Kidney (tissue), 14 donors: Measurements from ENCODE around the gene CYP4A11. TPM values are rescaled to one million over a fixed set of nuclear protein-coding genes. Genes with fewer than 3 reads are reported as not detected.
"Not testable (repeated sequence)": the region's sequence is repeated elsewhere in the genome, so short reads cannot be mapped to it uniquely, and the experiment has no call there.

Source experiments
- DNase-seq, 5 donors: peaks; one replicate each; pipeline ENCODE4 v3.0.0-alpha.2; 2013 to 2020
- FAIRE-seq: peaks from 2 replicates; lab custom pipeline; 2012; peaks lifted over from hg19 to GRCh38; lab: Jason Lieb, UNC
- H3K27ac ChIP-seq, 2 donors: one replicate each; pipeline ENCODE4 v1.7.0; 2013; ENCODE audit warnings: low read depth in 2 of 2, low read length in 2 of 2, inconsistent platforms in 1 of 2
- H3K27me3 ChIP-seq: one replicate; pipeline ENCODE4 v1.7.1; 2013; ENCODE audit warnings: low read length, inconsistent platforms; ENCODE audit not compliant: control insufficient read depth, insufficient read depth
- H3K36me3 ChIP-seq, 3 donors: one replicate each; pipeline versions ENCODE4 v1.7.0 to v1.7.1; 2013; ENCODE audit warnings: low read length in 3 of 3, control low read depth in 1 of 3, inconsistent platforms in 1 of 3; ENCODE audit not compliant: insufficient read depth in 3 of 3, control insufficient read depth in 2 of 3
- H3K4me1 ChIP-seq, 3 donors: one replicate each; pipeline versions ENCODE4 v1.7.0 to v1.7.1; 2013; ENCODE audit warnings: low read length in 3 of 3, inconsistent platforms in 1 of 3, low read depth in 1 of 3; ENCODE audit not compliant: control insufficient read depth in 2 of 3, insufficient read depth in 2 of 3
- H3K4me3 ChIP-seq, 3 donors: one replicate each; pipeline versions ENCODE4 v1.7.0 to v1.8.1; 2013; ENCODE audit warnings: low read length in 3 of 3, control low read depth in 1 of 3, inconsistent platforms in 1 of 3
- H3K9ac ChIP-seq, 3 donors: one replicate each; pipeline versions ENCODE4 v1.7.0 to v1.7.1; 2013; ENCODE audit warnings: low read length in 3 of 3, control low read depth in 1 of 3, inconsistent platforms in 1 of 3
- H3K9me3 ChIP-seq, 3 donors: one replicate each; pipeline versions ENCODE4 v1.7.0 to v1.7.1; 2013; ENCODE audit warnings: low read length in 3 of 3, control low read depth in 1 of 3, inconsistent platforms in 1 of 3; ENCODE audit not compliant: control insufficient read depth in 2 of 3, insufficient read depth in 1 of 3
- CTCF ChIP-seq: IDR thresholded peaks from 3 replicates; pipeline ENCODE4 v1.5.1; 2012; ENCODE audit warnings: mild to moderate bottlenecking, moderate library complexity, borderline replicate concordance; ENCODE audit not compliant: insufficient read depth; ENCODE audit errors: extremely low read depth
- intact Hi-C: fragments of 100-400 bp; cut with DNase I; formaldehyde crosslinking; loops from one replicate; pipeline ENCODE4 v1.11.1; 2022
- polyA plus RNA-seq: library from polyadenylated mRNA; stranded (reverse); fragments of 350-450 nt; fragmentation: Illumina TruSeq; extraction: RNeasy Lipid Tissue Mini Kit (QIAGEN cat#74804); gene quantifications from one replicate; pipeline ENCODE4 v1.2.3, GENCODE V29; 2014; ENCODE audit warnings: low read depth, low replicate concordance; ENCODE audit not compliant: insufficient read depth
- total RNA-seq: library from RNA; stranded (reverse); fragmentation: NEBNext Ultra II Directional; extraction: Animal tissue kit (Norgen Biotek cat#: 25700); gene quantifications from one replicate; pipeline ENCODE4 v1.2.1, GENCODE V29; 2021
- donor health status: control.
- donor health status: control.
- donor health status: control.
- donor health status: control.
- donor health status: control.
- donor health status: DM: yes; HTN: yes; CAD: no.
- donor health status: Normal renal cell carcinoma (clear cell type).

Gene CYP4A11
- total and polyA plus RNA-seq, 2 donors from 2014 or later: 23.0 to 384 TPM

GRCh38 chr1:46960250-46960649, 19.0 kb upstream of the CYP4A11 start:
- intact Hi-C loops: no loop called here

GRCh38 chr1:46955116-46955515, 13.8 kb upstream of the CYP4A11 start:
- H3K27me3 ChIP-seq, H3K9me3 ChIP-seq, H3K4me1 ChIP-seq, DNase-seq, H3K36me3 ChIP-seq, H3K27ac ChIP-seq, H3K9ac ChIP-seq, intact Hi-C loops, FAIRE-seq, H3K4me3 ChIP-seq: not testable (repeated sequence)

More at GRCh38 chr1:46960250-46960649, 19.0 kb upstream of the CYP4A11 start:
- Histone ChIP-seq H3K36me3 (no peaks in the 10 kb centered on the region), H3K27ac (no peak overlapping the region), H3K9ac (no peak overlapping the region), H3K4me3 (no peak overlapping the region), H3K9me3 (no peaks in the 10 kb centered on the region), H3K4me1 (no peaks in the 10 kb centered on the region), H3K27me3 (no peaks in the 10 kb centered on the region)
- DNase-seq: no peak
- FAIRE-seq: no peak
- no peak for TF ChIP-seq CTCF

GRCh38 chr1:46953847-46954246, 12.6 kb upstream of the CYP4A11 start:
- H3K9me3 ChIP-seq, H3K27me3 ChIP-seq, H3K4me1 ChIP-seq, H3K27ac ChIP-seq, H3K4me3 ChIP-seq, H3K9ac ChIP-seq, FAIRE-seq, intact Hi-C loops, DNase-seq, H3K36me3 ChIP-seq: not testable (repeated sequence)

- H3K4me3 ChIP-seq, H3K9me3 ChIP-seq, H3K27me3 ChIP-seq, intact Hi-C loops, H3K4me1 ChIP-seq, DNase-seq, H3K36me3 ChIP-seq, FAIRE-seq: not testable (repeated sequence)
- Histone ChIP-seq H3K9ac (peak overlapping the region in 1 of 3 donors; percentile 51), H3K27ac (peak overlapping the region; percentile 80 to 86)
Measured at GRCh38 chr1:46949417-46949666, 8.1 kb upstream of the CYP4A11 start.

DNA sequence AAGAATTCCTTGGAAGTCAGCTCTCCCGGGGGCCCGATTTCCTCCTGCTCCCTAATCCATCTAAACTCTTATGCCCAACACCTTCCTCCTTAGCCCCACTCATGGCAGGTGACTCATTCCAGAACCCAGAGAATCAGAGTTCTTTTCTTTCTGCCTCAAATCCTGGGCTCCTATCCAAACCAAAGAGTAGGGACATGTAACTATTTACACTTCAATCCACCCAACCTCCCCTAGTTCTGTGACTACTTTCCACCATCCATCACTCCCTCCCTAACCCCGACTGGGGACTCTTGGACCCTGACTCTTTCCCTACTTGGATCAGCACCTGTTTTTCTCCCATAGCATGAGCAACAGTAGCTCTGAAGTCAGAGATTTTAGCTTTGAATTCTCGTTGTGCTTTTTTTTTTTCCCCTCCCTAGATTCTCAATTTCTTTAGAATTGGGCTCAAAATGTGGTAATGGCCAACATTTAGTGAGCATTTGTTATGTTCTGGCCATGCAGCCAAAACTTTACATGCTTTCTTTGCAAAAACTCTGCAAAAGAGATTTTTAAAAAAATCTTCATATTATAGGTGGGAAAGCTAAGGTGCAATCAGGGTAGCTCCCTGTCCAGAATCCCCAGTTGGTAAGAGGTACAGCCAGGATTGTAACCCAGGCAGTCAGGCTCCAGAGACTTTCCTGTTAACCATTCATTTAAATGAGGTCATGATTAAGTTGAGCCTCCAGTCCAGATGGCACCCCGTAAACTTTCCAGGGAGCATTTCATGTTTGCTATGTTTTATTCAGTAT, 7.5 kb upstream of the CYP4A11 start:
- Histone ChIP-seq H3K27ac (peak overlapping the region; percentile 80 to 86), H3K4me3 (no peak overlapping the region), H3K4me1 (peaks cover 0 to 10% (median 0%) of the 10 kb centered on the region in 3 donors), H3K36me3 (no peaks in the 10 kb centered on the region), H3K9ac (peak overlapping the region in 1 of 3 donors; percentile 51), H3K27me3 (no peaks in the 10 kb centered on the region), H3K9me3 (no peaks in the 10 kb centered on the region)
- intact Hi-C loops: no loop called here
- FAIRE-seq (peak; percentile 23), DNase-seq (peak in 1 of 5 donors; percentile 14)
- no peak for TF ChIP-seq CTCF

GRCh38 chr1:46947706-46948105, 6.4 kb upstream of the CYP4A11 start:
- H3K4me3 ChIP-seq, H3K9ac ChIP-seq, H3K36me3 ChIP-seq, H3K27me3 ChIP-seq, DNase-seq, FAIRE-seq, H3K9me3 ChIP-seq, intact Hi-C loops, H3K4me1 ChIP-seq: not testable (repeated sequence)
- peak overlapping the region in 1 of 2 donors; percentile 22 for H3K27ac ChIP-seq
